Mesenteric fat pad (tissue), 1 donor: Measurements from ENCODE around the gene TTC9C. TPM values are rescaled to one million over a fixed set of nuclear protein-coding genes. Genes with fewer than 3 reads are reported as not detected.
"Not testable (repeated sequence)": the region's sequence is repeated elsewhere in the genome, so short reads cannot be mapped to it uniquely, and the experiment has no call there.

Experiments
- DNase-seq: peaks from one replicate; pipeline ENCODE4 v3.0.0-alpha.2; 2020; ENCODE audit warnings: low spot score
- total RNA-seq: library from RNA; stranded (reverse); fragmentation: NEBNext Ultra II Directional; extraction: Animal tissue kit (Norgen Biotek cat#: 25700); gene quantifications from one replicate; pipeline ENCODE4 v1.2.1, GENCODE V29; 2021
- donor health status: DM: yes; HTN: yes; CAD: no.

The TTC9C gene
- total RNA-seq, 1 donor from 2014 or later = 23.0 TPM

DNA sequence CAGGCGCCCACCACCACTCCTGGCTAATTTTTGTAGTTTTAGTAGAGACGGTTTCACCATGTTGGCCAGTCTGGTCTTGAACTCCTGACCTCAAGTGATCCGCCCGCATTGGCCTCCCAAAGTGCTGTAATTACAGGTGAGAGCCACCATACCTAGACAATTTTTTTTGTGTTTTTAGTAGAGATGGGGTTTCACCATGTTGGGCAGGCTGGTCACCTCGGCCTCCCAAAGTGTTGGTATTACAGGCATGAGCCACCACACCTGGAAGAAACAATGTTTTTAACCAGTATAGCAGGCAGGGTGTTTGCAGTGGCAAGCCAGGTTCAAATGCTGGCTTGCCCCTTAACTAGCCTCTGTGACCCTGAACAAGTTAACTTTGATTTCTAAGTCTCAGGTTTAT is 21.6 kb downstream of the TTC9C start:
- DNase-seq = not testable (repeated sequence)

DNA sequence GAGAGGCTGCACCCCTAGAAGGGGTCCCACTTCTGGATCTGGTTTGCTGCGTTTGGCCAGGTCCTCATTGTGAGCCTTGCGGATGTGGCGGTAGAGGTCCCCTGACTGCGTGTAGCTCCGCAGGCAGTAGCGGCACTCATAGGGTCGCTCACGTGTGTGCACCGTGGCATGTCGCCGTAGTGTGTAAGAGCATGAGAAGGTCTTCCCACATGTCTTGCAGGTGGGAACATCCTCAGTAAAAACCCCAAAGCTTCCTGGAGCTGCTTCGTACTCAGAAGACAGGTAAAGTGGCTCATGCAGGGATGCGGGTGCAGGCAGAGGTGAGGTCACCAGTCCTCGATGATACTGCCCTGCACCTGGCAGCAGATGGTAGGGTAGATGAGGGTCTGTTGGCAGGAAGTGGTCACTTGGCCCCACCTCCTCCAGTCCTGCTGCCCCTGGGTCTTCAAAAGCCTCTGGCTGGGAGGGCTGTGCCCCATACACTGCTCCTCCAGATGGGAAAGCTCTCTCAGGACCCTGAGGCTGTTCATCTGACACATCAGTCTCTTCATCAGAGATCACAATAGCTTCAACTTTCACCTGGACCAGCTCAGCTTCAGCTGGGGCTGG is 24.0 kb downstream of the TTC9C start:
- no peak for DNase-seq

DNA sequence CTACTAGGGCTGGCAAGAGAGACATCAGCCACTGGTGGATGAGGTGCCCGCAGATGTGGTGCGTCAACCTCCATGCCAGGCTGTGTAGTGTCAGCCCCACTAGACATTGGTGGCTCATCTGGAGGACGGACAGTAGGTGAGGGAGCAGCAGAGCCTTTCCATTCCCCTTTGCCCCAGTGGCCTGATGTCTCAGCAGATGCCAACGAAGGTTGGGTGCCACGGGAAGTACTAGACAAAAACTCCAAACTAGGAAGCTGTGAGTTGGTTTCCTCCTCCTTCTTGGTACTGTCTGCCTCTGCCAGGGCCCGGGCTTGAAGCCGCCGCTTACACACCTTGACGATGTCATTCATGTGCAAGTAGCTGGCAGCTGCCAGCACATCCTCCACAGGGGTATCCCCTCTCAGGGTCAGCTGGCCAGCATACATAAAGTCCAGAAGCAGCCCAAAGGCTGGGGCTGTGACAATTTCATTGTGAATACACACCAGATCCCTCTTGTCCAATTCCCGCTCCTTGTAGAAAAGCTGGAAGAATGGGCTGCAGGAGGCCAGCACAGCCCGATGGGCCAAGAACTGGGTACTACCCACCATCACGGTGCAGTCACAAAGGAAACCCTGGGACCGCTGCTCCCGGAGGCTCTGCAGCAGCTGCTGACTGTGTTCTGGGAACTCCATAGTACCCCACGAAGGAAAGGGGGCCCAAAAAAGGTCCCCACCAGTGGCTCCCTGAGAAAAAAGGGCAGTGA is 24.9 kb downstream of the TTC9C start:
- DNase-seq = no peak

DNA sequence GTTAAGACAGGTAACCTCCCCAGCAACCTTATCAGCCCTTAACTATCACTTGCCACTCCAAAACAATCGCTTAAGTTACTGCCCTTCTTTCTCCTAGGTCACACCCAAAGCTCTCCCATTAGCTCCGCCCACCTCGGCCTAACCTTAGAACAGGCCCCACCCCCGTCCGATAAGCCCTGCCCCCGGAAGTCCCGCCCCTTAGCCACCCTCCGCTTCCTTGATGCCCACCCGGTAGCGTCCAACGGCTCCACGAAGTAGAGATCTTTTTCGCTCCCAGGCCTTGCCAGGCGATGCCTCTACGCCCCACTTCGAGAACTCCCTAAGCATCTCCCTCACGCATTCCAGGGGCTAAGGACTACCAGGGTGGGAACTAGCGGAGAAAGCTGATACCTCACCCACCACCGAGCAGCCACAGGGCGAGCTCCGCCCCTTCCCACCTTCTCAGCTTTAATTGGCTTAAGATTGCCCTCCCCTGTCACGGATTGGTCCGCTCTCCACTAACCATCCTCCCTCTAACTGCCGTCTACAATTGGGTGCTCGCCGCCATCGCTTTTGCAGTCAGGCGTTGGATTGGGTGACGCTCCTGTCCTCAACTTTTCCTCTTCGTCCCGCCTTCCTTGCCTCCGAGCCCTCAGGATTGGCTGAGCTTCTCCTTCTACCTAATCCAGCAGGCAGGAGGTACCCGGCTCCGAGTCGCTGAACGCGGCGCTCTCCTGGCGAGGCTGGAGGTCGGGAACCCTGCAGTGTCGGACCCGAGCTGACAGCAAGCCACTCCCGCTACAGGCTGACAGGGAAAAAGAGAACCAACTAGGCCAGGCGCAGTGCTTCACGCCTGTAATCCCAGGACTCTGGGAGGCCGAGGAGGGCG is 25.7 kb downstream of the TTC9C start, which contains the start of gene ZBTB3:
Gene ZBTB3, minus strand, starts transcription at position 425 of the 868 bp plus-strand sequence. CDS start 496 bp downstream, outside the sequence.
- peak; percentile 96 for DNase-seq

DNA sequence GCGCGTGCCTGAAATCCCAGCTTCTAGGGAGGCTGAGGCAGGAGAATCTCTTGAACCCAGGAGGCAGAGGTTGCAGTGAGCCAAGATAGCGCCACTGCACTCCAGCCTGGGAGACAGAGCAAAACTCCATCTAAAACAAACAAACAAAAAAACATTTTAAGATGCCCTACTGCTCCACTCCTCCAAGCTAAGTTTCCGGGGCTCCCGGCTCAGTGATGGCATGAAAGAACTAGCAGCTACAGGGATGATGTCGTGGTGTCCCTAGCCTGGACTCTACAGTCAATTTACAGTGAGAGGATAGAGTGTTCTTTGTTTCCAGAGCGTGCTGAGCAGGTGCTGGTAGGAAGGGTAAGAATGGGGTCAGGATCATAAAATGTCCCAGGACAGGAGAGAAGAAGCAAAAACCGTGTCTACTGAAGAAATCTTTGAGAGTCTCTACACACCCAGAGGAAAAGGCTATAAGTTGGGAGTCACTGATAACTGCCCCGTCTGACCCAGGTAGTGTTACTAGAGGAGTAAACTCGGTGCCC is 26.9 kb downstream of the TTC9C start:
- no peak for DNase-seq

DNA sequence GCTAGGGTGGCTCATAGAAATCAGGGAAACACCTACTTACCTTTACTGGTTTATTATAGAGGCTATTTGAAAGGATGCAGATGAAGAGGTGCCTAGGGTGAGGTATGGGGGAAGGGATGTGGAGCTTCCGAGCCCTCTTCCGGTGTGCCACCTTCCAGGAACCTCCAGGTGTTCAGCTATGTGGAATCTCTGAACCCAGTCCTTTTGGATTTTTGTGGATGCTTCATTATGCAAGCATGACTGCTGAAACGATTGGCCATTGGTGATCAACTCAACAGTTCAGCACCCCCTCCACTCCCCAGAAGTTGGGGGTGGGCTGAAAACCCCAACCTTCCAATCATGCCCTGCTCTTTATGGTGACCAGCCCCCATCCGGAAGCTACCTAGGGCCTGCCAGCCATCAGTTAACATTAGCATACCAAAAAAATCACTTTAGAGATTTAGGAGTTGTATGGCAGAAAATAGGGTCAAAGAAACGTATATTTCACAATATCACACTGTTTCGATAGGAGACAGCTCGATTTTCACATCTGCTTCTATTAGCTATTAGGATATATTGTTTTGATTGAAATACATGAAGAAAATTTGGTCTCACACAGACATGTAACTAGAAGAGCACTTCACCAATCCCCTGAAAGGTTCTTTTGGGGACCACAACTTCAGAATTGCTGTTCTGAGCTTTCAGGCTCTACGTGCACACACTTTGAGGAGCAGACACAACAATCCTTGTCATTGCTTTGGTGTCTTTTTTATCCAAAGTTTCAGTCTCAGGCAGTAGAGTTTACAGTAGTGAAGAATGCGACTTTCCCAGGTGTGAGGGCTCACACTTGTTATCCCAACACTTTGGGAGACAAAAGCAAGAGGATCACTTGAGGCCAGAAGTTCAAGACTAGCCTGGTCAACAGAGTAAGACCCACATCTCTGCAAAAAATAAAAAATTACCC is 29.8 kb downstream of the TTC9C start:
- no peak for DNase-seq

DNA sequence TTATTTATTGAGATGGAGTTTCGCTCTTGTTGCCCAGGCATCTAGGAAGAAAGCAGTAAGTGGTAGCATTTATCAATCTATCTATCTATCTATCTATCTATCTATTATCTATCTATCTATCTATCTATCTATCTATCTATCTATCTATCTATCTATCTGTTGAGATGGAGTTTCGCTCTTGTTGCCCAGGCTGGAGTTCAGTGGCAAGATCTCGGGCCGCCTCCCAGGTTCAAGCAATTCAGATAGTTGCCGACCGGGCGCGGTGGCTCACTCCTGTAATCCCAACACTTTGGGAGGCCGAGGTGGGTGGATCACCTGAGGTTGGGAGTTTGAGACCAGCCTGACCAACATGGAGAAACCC is 32.6 kb downstream of the TTC9C start:
- not testable (repeated sequence) for DNase-seq

DNA sequence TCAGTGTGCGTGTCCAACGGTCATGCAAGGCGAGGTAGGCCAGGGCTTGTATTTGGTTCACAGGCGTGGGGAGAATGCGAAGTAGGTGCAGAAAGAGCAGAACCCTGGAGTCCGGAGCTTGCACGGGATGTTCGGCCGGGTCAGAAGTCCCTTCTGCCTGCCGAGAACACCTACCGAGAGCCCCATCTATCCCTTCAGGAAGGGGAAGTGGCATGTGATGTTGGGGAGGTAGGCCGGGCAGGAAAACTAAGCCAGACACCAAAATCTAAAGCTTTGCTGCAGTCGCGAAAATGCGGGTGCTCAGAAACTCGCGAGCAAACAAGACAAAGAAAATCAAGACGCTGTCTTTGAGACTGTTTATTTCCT is 42.5 kb downstream of the TTC9C start:
- DNase-seq = no peak

DNA sequence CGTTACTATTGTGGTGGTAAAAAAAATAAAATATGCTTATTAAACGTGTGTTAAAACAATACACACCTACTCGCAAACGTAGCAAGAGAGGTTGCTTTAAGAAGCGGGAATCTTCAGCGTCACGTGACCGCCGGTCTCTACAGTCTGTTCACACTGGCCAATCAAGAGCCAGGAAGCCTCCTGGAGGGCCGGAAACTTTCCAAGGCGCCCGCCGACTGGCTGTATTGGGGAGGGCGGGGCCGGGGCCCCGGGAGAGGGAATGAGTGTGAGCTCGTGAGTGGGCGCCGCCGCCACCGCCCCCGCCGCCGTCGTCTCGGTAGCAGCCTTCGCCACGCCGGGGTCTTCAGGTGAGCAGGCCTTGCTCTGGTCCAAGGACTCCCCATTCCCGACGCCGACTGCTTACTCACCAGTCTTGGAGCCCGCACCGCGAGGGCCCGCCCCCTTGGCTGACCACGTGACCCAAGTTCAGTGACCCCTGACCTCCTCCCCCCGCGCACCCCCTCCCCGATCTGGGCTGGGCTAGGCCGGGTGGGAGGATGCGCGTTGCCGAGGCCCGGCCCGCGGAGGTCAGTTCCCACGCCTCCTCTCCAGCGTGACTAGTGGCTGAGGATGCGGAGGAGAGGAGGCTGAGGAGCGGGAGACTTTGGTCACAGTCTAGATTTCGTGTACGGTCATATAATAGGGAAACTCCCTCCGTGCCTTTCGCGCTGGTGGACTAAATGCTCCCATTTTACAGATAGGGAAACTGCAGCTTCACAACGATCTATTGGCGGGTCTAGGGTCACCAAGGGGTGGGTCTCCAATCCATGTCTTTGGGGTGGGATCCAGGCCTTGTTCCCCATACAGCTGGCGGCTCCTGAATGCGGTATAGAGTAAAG is 43.1 kb downstream of the TTC9C start, which contains the start of gene TAF6L:
Gene TAF6L, plus strand, starts transcription at position 253 of the 878 bp plus-strand sequence. CDS start 4,388 bp downstream, outside the sequence.
- DNase-seq = peak; percentile 98

DNA sequence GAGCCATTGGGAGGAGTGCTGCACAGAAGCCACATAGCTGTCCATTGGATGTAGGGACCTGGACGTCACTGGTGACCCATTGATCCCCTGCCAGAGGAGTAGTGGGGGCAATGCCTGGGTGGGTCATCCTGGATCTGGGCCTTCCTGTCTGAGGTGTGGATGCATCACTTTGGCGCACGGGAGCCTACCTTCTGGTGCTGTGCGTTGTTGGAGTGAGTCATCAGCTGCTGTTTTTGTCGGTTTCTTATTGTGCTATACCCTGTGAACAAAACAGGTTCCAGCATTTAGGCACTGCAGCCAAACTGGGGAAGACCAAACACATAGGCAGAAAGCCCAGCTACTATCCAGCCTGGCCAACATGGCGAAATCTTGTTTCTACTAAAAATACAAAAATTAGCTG is 46.1 kb downstream of the TTC9C start:
- no peak for DNase-seq

DNA sequence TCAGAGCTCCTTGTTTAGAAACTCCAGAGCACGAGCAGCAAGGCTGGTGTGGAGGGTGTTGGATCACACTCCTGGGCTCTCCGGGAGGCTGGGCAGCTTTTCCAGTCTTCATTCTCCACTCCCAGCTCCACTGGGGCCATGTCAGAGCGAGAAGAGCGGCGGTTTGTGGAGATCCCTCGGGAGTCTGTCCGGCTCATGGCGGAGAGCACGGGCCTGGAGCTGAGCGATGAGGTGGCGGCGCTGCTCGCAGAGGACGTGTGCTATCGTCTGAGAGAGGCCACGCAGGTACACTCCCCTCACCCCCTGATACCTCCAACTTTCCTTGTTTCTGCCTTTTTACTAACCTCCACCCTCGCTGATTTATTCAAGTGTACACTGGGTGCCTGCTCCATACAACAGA is 47.4 kb downstream of the TTC9C start:
- DNase-seq = no peak

DNA sequence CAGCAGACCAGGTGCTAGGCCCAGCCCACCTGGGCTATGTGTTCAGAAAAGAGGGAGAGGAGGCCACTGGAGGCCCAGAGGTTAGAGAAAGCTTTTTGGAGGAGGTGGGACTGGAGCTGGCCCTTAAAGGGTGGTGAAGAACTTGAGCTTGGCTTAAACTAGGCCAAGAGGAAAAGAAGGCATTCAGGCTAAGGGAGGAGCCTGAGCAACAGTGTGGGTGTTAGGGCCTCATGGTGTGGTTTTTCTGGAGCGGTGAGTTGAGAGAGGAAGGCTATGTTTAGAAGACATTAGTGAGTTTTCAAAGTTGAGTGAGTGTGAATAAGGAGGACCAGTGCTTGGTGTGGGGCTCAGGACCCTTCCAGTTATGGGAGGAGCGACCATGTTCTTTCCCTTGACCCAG is 49.1 kb downstream of the TTC9C start:
- no peak for DNase-seq

DNA sequence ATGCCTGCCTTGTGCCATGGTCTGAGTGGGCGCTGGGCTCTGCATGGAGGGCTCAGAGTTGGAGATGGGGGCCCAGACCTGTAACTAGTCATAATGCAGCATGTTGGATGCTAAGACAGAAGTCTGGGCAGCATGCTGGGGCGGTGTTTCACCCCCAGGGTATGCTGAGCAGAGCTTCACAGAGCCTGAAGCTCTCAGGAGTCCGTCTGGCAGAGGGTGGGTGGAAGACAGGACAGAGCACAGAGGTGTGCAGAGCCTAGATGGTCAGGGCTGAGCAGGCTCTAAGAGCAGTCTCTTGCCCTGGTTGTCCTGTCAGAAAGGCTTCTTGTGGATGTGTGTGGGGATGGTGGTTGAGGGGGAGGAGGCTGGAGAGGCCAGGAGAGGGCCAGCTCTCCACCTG is 50.2 kb downstream of the TTC9C start:
- no peak for DNase-seq

DNA sequence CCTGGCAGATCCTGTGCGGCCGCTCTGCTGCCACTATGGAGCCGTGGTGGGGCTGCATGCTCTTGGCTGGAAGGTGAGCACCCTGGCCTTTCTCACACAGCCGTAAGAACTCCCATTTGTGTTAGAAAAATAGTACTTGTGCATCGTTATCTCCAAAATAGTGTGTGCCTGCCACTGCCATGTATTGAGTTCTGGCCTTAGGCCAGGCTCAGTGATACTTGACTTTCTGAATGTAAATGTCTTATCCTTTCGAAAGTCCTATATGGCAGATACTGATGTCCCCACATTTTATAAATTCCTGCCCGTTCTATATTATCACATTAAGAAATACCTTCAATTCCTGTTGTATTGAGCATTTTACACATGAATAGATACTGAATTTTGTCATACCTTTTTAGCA is 54.5 kb downstream of the TTC9C start:
- no peak for DNase-seq

DNA sequence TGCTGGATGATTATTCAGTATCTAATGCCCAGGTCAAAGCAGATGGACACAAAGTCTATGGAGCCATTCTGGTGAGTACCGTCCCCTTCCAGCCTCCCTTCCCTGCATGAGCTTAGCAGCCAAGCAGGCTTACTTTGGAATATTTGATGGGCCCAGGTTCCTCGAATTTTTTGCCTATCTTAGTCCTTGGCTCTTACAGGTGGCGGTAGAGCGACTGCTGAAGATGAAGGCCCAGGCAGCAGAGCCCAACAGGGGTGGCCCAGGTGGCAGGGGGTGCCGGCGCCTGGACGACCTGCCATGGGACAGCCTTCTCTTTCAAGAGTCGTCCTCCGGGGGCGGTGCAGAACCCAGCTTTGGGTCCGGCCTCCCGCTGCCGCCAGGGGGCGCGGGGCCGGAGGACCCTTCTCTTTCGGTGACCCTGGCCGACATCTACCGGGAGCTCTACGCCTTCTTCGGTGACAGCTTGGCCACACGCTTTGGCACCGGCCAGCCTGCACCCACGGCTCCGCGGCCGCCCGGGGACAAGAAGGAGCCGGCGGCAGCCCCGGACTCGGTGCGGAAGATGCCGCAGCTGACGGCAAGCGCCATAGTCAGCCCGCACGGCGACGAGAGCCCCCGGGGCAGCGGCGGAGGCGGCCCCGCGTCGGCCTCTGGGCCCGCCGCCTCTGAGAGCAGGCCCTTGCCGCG is 58.2 kb downstream of the TTC9C start:
- peak; percentile 96 for DNase-seq

DNA sequence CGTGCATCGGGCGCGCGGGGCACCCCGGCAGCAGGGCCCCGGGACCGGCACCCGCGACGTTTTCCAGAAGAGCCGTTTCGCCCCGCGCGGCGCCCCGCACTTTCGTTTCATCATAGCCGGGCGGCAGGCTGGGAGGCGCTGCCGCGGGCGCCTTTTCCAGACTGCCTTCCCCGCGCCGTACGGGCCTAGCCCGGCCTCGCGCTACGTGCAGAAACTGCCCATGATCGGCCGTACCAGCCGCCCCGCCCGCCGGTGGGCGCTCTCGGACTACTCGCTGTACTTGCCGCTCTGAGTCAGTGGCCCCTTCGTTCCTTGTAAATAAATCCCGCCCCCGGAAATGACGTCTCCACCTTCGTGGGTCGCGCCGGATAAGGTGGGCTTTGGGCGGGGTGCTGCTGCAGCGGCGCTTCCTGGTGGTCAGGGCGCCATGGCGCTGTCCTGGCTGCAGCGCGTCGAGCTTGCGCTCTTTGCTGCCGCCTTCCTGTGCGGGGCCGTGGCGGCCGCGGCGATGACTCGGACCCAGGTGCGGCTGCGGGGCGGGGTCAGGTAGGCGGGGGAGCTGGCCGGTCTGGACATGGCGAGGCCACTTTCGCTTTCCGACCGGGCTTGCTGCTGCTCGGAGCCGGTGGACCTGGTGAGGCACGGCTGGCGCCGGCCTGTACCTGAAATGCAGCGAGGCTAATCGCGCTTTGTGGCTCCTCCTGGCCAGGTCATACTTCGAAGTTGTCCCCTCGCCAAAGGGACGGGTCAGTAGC is 58.9 kb downstream of the TTC9C start, which contains the start of gene TMEM179B:
Gene TMEM179B, plus strand, starts transcription at position 398 of the 755 bp plus-strand sequence. Its CDS starts 30 bp downstream, at position 428.
- peak; percentile 99 for DNase-seq
